Rectal smooth muscle tissue (tissue), 1 donor: Measurements from ENCODE around the gene IRF2.

Experiments used
- H3K27ac ChIP-seq: one replicate; pipeline ENCODE4 v1.7.0; 2013; ENCODE audit warnings: low read depth, low read length, inconsistent platforms
- H3K27me3 ChIP-seq: one replicate; pipeline ENCODE4 v1.7.0; 2013; ENCODE audit warnings: low read length; ENCODE audit not compliant: control insufficient read depth, insufficient read depth
- H3K36me3 ChIP-seq: one replicate; pipeline ENCODE4 v1.7.0; 2013; ENCODE audit warnings: low read length; ENCODE audit not compliant: control insufficient read depth, insufficient read depth
- H3K4me1 ChIP-seq: one replicate; pipeline ENCODE4 v1.7.0; 2013; ENCODE audit warnings: low read length; ENCODE audit not compliant: control insufficient read depth, insufficient read depth
- H3K4me3 ChIP-seq: one replicate; pipeline ENCODE4 v1.7.0; 2013; ENCODE audit warnings: low read length
- H3K9ac ChIP-seq: one replicate; pipeline ENCODE4 v1.7.0; 2013; ENCODE audit warnings: low read length

Gene IRF2

GRCh38 chr4:184455299-184455698 lies 19.1 kb downstream of the IRF2 start:
- H3K4me3 ChIP-seq: no peak overlapping the region
- H3K27ac ChIP-seq: no peak overlapping the region
- no peak overlapping the region for H3K9ac ChIP-seq
- peaks cover 3% of the 10 kb centered on the region for H3K4me1 ChIP-seq
- H3K36me3 ChIP-seq: no peaks in the 10 kb centered on the region
- no peaks in the 10 kb centered on the region for H3K27me3 ChIP-seq

- Histone ChIP-seq H3K27me3 (no peaks in the 10 kb centered on the region), H3K36me3 (no peaks in the 10 kb centered on the region), H3K9ac (no peak overlapping the region), H3K4me3 (no peak overlapping the region), H3K4me1 (peaks cover 16% of the 10 kb centered on the region), H3K27ac (peak overlapping the region; percentile 15)
These were observed 20.8 kb downstream of the IRF2 start for GRCh38 chr4:184453365-184454160.

- H3K4me1 ChIP-seq: peaks cover 16% of the 10 kb centered on the region
- H3K27me3 ChIP-seq: no peaks in the 10 kb centered on the region
- H3K36me3 ChIP-seq: no peaks in the 10 kb centered on the region
- no peak overlapping the region for H3K27ac ChIP-seq
- H3K4me3 ChIP-seq: no peak overlapping the region
- H3K9ac ChIP-seq: no peak overlapping the region
These were observed 21.6 kb downstream of the IRF2 start for GRCh38 chr4:184452740-184453139.

- H3K27ac ChIP-seq: no peak overlapping the region
- H3K4me1 ChIP-seq: peaks cover 16% of the 10 kb centered on the region
These were observed 22.6 kb downstream of the IRF2 start for GRCh38 chr4:184451726-184452125.

GRCh38 chr4:184450743-184451535 lies 23.4 kb downstream of the IRF2 start:
- H3K27ac ChIP-seq: no peak overlapping the region
- no peak overlapping the region for H3K9ac ChIP-seq
- H3K4me1 ChIP-seq: peaks cover 16% of the 10 kb centered on the region

More at GRCh38 chr4:184451726-184452125, 22.6 kb downstream of the IRF2 start:
- no peak overlapping the region for H3K4me3 ChIP-seq
- no peak overlapping the region for H3K9ac ChIP-seq
- no peaks in the 10 kb centered on the region for H3K27me3 ChIP-seq
- no peaks in the 10 kb centered on the region for H3K36me3 ChIP-seq

GRCh38 chr4:184450045-184450444 lies 24.3 kb downstream of the IRF2 start:
- Histone ChIP-seq H3K27ac (peak overlapping the region; percentile 38), H3K4me3 (no peak overlapping the region), H3K36me3 (no peaks in the 10 kb centered on the region), H3K4me1 (peaks cover 16% of the 10 kb centered on the region), H3K27me3 (no peaks in the 10 kb centered on the region), H3K9ac (no peak overlapping the region)

More at GRCh38 chr4:184450743-184451535, 23.4 kb downstream of the IRF2 start:
- H3K27me3 ChIP-seq: no peaks in the 10 kb centered on the region
- no peaks in the 10 kb centered on the region for H3K36me3 ChIP-seq
- H3K4me3 ChIP-seq: no peak overlapping the region

GRCh38 chr4:184448821-184449220 lies 25.5 kb downstream of the IRF2 start:
- Histone ChIP-seq H3K36me3 (no peaks in the 10 kb centered on the region), H3K27me3 (no peaks in the 10 kb centered on the region), H3K27ac (peak overlapping the region; percentile 77), H3K9ac (no peak overlapping the region), H3K4me3 (peak overlapping the region; percentile 65), H3K4me1 (peaks cover 16% of the 10 kb centered on the region)

GRCh38 chr4:184448141-184448540 lies 26.2 kb downstream of the IRF2 start:
- H3K4me1 ChIP-seq: peaks cover 13% of the 10 kb centered on the region
- peak overlapping the region; percentile 65 for H3K4me3 ChIP-seq

GRCh38 chr4:184447664-184448063 lies 26.7 kb downstream of the IRF2 start:
- Histone ChIP-seq H3K36me3 (no peaks in the 10 kb centered on the region), H3K4me1 (peaks cover 13% of the 10 kb centered on the region), H3K27me3 (no peaks in the 10 kb centered on the region), H3K27ac (no peak overlapping the region), H3K9ac (no peak overlapping the region), H3K4me3 (no peak overlapping the region)

More at GRCh38 chr4:184448141-184448540, 26.2 kb downstream of the IRF2 start:
- no peaks in the 10 kb centered on the region for H3K27me3 ChIP-seq
- H3K27ac ChIP-seq: no peak overlapping the region
- H3K36me3 ChIP-seq: no peaks in the 10 kb centered on the region
- H3K9ac ChIP-seq: no peak overlapping the region

GRCh38 chr4:184446132-184446658 lies 28.2 kb downstream of the IRF2 start:
- no peak overlapping the region for H3K4me3 ChIP-seq
- peaks cover 13% of the 10 kb centered on the region for H3K4me1 ChIP-seq
- H3K9ac ChIP-seq: no peak overlapping the region
- H3K27ac ChIP-seq: no peak overlapping the region
- no peaks in the 10 kb centered on the region for H3K36me3 ChIP-seq
- H3K27me3 ChIP-seq: no peaks in the 10 kb centered on the region

GRCh38 chr4:184444953-184445309 lies 29.4 kb downstream of the IRF2 start:
- H3K27ac ChIP-seq: no peak overlapping the region
- no peaks in the 10 kb centered on the region for H3K36me3 ChIP-seq
- H3K4me1 ChIP-seq: peaks cover 10% of the 10 kb centered on the region
- no peak overlapping the region for H3K9ac ChIP-seq
- H3K4me3 ChIP-seq: no peak overlapping the region
- no peaks in the 10 kb centered on the region for H3K27me3 ChIP-seq

- H3K9ac ChIP-seq: no peak overlapping the region
These were observed 30.0 kb downstream of the IRF2 start for GRCh38 chr4:184444215-184444952.

More at GRCh38 chr4:184444215-184444952, 30.0 kb downstream of the IRF2 start:
- Histone ChIP-seq H3K4me3 (no peak overlapping the region), H3K4me1 (peaks cover 7% of the 10 kb centered on the region), H3K27me3 (no peaks in the 10 kb centered on the region), H3K36me3 (no peaks in the 10 kb centered on the region), H3K27ac (no peak overlapping the region)
